ENCODE measurements around the gene DNAJC5. TPM values are rescaled to one million over a fixed set of nuclear protein-coding genes. Genes with fewer than 3 reads are reported as not detected.

Gene DNAJC5
- total and polyA plus RNA-seq, 2 donors (not counting 3 experiments of a cell fraction or from before 2014, with no cell fraction given): 44.7 to 60.3 TPM

DNA sequence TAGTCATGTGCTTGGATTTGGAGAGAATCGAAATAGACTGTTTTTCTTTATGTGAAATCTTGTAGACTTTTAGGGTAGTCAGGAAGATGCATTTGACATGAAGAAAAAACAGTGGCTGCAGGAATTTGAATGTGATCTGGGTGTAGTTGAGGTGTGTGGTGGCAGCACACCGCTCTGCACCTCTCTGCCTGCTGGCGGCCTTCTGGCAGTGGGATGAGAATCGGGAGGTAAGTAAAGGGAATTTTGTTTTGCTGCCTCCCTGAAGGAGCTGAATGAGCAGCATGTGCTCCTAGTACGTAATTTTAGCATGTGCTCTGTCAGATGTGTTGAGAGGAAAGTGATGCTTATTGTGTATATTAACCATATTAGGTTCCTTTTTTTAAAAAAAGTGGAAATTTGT, 26.7 kb upstream of the DNAJC5 start:
- BruUV-seq (replicated peaks): no TSS peak
- no peak for DNase-seq (ENCODE audit: low read depth, low spot score)

DNA sequence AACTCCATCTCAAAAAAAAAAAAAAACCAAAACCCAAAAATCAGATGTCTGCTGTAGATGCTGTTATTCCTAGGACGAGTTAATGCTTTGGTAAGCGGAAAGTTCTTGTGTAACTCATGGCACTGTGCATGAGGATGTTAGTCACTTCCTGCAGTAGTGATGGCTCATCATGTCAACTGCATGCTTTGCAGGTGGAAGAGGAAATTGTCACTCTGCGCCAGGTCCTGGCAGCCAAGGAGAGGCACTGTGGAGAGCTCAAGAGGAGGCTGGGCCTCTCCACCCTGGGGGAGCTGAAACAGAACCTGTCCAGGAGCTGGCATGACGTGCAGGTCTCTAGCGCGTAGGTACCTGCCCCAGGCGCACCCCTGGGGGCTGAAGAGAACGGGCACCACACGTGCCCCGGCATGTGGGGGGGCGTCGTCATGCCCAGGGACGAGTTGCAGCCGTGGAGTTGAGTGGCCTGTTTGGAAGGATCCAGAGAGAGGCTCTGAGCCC, 21.4 kb upstream of the DNAJC5 start:
- FAIRE-seq (peak; percentile 90), DNase-seq (ENCODE audit: low read depth, low spot score) (peak; percentile 87)
- TF ChIP-seq MYC (IDR thresholded peaks at IDR 0.05; ENCODE audit: low read depth, low read length) (peak; percentile 88), EZH2 (IDR thresholded peaks at IDR 0.05; ENCODE audit: borderline replicate concordance, low read depth, low read length, severe bottlenecking) (no peak), POLR2AphosphoS5 (IDR thresholded peaks at IDR 0.05; ENCODE audit: insufficient read depth, low read depth, low read length) (peak; percentile 86), JUN (IDR thresholded peaks at IDR 0.05; ENCODE audit: borderline replicate concordance, insufficient read depth, insufficient read length, low read depth) (peak; percentile 95), FOS (IDR thresholded peaks at IDR 0.05; ENCODE audit: borderline replicate concordance, insufficient read depth, low read length) (peak; percentile 90)
- TF ChIP-seq, protein P1, sequence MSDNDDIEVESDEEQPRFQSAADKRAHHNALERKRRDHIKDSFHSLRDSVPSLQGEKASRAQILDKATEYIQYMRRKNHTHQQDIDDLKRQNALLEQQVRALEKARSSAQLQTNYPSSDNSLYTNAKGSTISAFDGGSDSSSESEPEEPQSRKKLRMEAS (IDR thresholded peaks at IDR 0.05; ENCODE audit: insufficient read depth, insufficient read length): peak; percentile 79
- TF ChIP-seq, protein P2, sequence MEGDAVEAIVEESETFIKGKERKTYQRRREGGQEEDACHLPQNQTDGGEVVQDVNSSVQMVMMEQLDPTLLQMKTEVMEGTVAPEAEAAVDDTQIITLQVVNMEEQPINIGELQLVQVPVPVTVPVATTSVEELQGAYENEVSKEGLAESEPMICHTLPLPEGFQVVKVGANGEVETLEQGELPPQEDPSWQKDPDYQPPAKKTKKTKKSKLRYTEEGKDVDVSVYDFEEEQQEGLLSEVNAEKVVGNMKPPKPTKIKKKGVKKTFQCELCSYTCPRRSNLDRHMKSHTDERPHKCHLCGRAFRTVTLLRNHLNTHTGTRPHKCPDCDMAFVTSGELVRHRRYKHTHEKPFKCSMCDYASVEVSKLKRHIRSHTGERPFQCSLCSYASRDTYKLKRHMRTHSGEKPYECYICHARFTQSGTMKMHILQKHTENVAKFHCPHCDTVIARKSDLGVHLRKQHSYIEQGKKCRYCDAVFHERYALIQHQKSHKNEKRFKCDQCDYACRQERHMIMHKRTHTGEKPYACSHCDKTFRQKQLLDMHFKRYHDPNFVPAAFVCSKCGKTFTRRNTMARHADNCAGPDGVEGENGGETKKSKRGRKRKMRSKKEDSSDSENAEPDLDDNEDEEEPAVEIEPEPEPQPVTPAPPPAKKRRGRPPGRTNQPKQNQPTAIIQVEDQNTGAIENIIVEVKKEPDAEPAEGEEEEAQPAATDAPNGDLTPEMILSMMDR (IDR thresholded peaks at IDR 0.05; ENCODE audit: extremely low read depth in 1 of 2, insufficient read depth in 1 of 2, low read depth in 1 of 2, low read length in 2 of 2): no peak
- Histone ChIP-seq H3K4me3 (replicated peaks in 1 of 3; ENCODE audit: insufficient read depth in 1 of 3, low read depth in 1 of 3, low read length in 3 of 3) (peak overlapping the region in 1 of 3 experiments; percentile 12), H3K27ac (ENCODE audit: insufficient read depth, low read depth, low read length) (peak overlapping the region; percentile 89), H3K9me3 (replicated peaks; ENCODE audit: control insufficient read depth, insufficient read depth, low read length) (no peaks in the 10 kb centered on the region), H3K9me1 (replicated peaks; ENCODE audit: control insufficient read depth, extremely low read depth, insufficient read depth, low read length) (no peaks in the 10 kb centered on the region), H3K4me1 (ENCODE audit: control insufficient read depth, extremely low read depth, insufficient read depth, low read length) (peaks cover 14% of the 10 kb centered on the region), H4K20me1 (replicated peaks; ENCODE audit: control insufficient read depth, extremely low read depth, insufficient read depth, low read length) (no peaks in the 10 kb centered on the region), H3K79me2 (ENCODE audit: control insufficient read depth, insufficient read depth, low read length) (peaks cover 54% of the 10 kb centered on the region), H3K36me3 (ENCODE audit: control insufficient read depth in 2 of 2, extremely low read depth in 1 of 2, insufficient read depth in 2 of 2, low read length in 2 of 2) (peaks cover 15 to 43% of the 10 kb centered on the region in 2 experiments), H2AFZ (ENCODE audit: low read depth, low read length) (no peak overlapping the region), H3K9ac (replicated peaks; ENCODE audit: extremely low read depth, insufficient read depth, low read length) (no peak overlapping the region), H3K27me3 (ENCODE audit: control insufficient read depth in 2 of 2, insufficient read depth in 2 of 2, low read length in 2 of 2) (no peaks in the 10 kb centered on the region), H3K4me2 (ENCODE audit: insufficient read depth, low read length) (peak overlapping the region; percentile 64)
- POLR2A ChIA-PET: interaction anchor here (0.6 to 1.3 kb wide), 2 partner anchors 9 to 299 kb away, joined by 4 to 11 read pairs; partner anchors contain the start of genes HELZ2 and TPD52L2
- intact Hi-C loops (cut with micrococcal nuclease) (loop anchor here (1.0 kb wide), 1 partner anchor 21 kb away; no protein-coding TSS in a partner anchor), dilution Hi-C loops (cut with MboI; ENCODE audit: extremely low pct_ligation_motif_present, low sequenced_read_pairs) (no loop called here)
- BruUV-seq (replicated peaks): no TSS peak
- CTCF ChIA-PET: interaction anchor here (0.7 to 1.9 kb wide), 8 partner anchors 9 to 336 kb away, joined by 3 to 14 read pairs (median 4); partner anchors contain the start of gene TPD52L2

More for the DNA sequence above, 26.7 kb upstream of the DNAJC5 start:
- H3K27me3 ChIP-seq (ENCODE audit: control insufficient read depth in 2 of 2, insufficient read depth in 2 of 2, low read length in 2 of 2): no peaks in the 10 kb centered on the region
- dilution Hi-C loops (cut with MboI; ENCODE audit: extremely low pct_ligation_motif_present, low sequenced_read_pairs): no loop called here
- no peaks in the 10 kb centered on the region for H3K9me3 ChIP-seq (replicated peaks; ENCODE audit: control insufficient read depth, insufficient read depth, low read length)
- H3K36me3 ChIP-seq (ENCODE audit: control insufficient read depth in 2 of 2, extremely low read depth in 1 of 2, insufficient read depth in 2 of 2, low read length in 2 of 2): peaks cover 2 to 15% of the 10 kb centered on the region in 2 experiments
- H3K4me3 ChIP-seq (replicated peaks in 1 of 3; ENCODE audit: insufficient read depth in 1 of 3, low read depth in 1 of 3, low read length in 3 of 3): no peak overlapping the region
- intact Hi-C loops (cut with micrococcal nuclease): no loop called here
- H3K9me1 ChIP-seq (replicated peaks; ENCODE audit: control insufficient read depth, extremely low read depth, insufficient read depth, low read length): no peaks in the 10 kb centered on the region
- H3K27ac ChIP-seq (ENCODE audit: insufficient read depth, low read depth, low read length): no peak overlapping the region
- ChIA-PET CTCF (no interaction called here), POLR2A (no interaction called here)
- FAIRE-seq: no peak
- no peak for TF ChIP-seq MYC (IDR thresholded peaks at IDR 0.05; ENCODE audit: low read depth, low read length)
- no peak for TF ChIP-seq POLR2AphosphoS5 (IDR thresholded peaks at IDR 0.05; ENCODE audit: insufficient read depth, low read depth, low read length)
- TF ChIP-seq JUN (IDR thresholded peaks at IDR 0.05; ENCODE audit: borderline replicate concordance, insufficient read depth, insufficient read length, low read depth): no peak
- TF ChIP-seq, protein P2 (IDR thresholded peaks at IDR 0.05; ENCODE audit: extremely low read depth in 1 of 2, insufficient read depth in 1 of 2, low read depth in 1 of 2, low read length in 2 of 2): no peak
- TF ChIP-seq EZH2 (IDR thresholded peaks at IDR 0.05; ENCODE audit: borderline replicate concordance, low read depth, low read length, severe bottlenecking): no peak
- H3K4me1 ChIP-seq (ENCODE audit: control insufficient read depth, extremely low read depth, insufficient read depth, low read length): peaks cover 13% of the 10 kb centered on the region
- peaks cover 44% of the 10 kb centered on the region for H3K79me2 ChIP-seq (ENCODE audit: control insufficient read depth, insufficient read depth, low read length)
- H2AFZ ChIP-seq (ENCODE audit: low read depth, low read length): no peak overlapping the region
- H4K20me1 ChIP-seq (replicated peaks; ENCODE audit: control insufficient read depth, extremely low read depth, insufficient read depth, low read length): no peaks in the 10 kb centered on the region
- no peak overlapping the region for H3K9ac ChIP-seq (replicated peaks; ENCODE audit: extremely low read depth, insufficient read depth, low read length)
- no peak overlapping the region for H3K4me2 ChIP-seq (ENCODE audit: insufficient read depth, low read length)
